Muscle of leg (tissue), 16 donors: ENCODE data around the gene ZBTB24. TPM values are rescaled to one million over a fixed set of nuclear protein-coding genes. Genes with fewer than 3 reads are reported as not detected.
"Not testable (repeated sequence)": the region's sequence is repeated elsewhere in the genome, so short reads cannot be mapped to it uniquely, and the experiment has no call there.

Experiments used
- DNase-seq: peaks from one replicate; pipeline ENCODE4 v3.0.0; 2013
- H3K27ac ChIP-seq: one replicate; pipeline ENCODE4 v1.5.1; 2013; ENCODE audit warnings: mild to moderate bottlenecking, low read length, control low read depth
- H3K27me3 ChIP-seq: one replicate; pipeline ENCODE4 v1.6.1; 2013; ENCODE audit warnings: low read length; ENCODE audit not compliant: control insufficient read depth, insufficient read depth
- H3K36me3 ChIP-seq: one replicate; pipeline ENCODE4 v1.6.1; 2013; ENCODE audit warnings: low read length; ENCODE audit not compliant: control insufficient read depth, insufficient read depth
- H3K4me1 ChIP-seq: one replicate; pipeline ENCODE4 v1.6.1; 2013; ENCODE audit warnings: low read length; ENCODE audit not compliant: control insufficient read depth, insufficient read depth
- H3K4me3 ChIP-seq: one replicate; pipeline ENCODE4 v1.5.1; 2013; ENCODE audit warnings: low read length, control low read depth
- H3K9me3 ChIP-seq: replicated peaks from 2 replicates; pipeline ENCODE4 v1.6.1; 2013; ENCODE audit warnings: low read depth, low read length; ENCODE audit not compliant: control insufficient read depth
- WGBS: methylation state at CpG from one replicate; pipeline ENCODE4 v1.1.5; 2013; ENCODE audit warnings: missing lambda C conversion rate; ENCODE audit not compliant: insufficient coverage; 5-methylcytosine and 5-hydroxymethylcytosine counted together
- long read RNA-seq, 11 donors: transcript quantifications; one replicate each; lab custom pipeline, GENCODE V29; 2026
- polyA plus RNA-seq, 8 donors: library from polyadenylated mRNA; unstranded; fragments of 120-200 nt; gene quantifications; one replicate each; pipeline versions ENCODE4 v1.2.1 to v1.2.3, GENCODE V29; 2013; ENCODE audit warnings: inconsistent platforms in 1 of 8, low replicate concordance in 1 of 8; ENCODE audit not compliant: insufficient read length in 8 of 8, insufficient read depth in 1 of 8
- total RNA-seq: library from RNA; stranded (reverse); fragments of 120-200 nt; gene quantifications from one replicate; pipeline ENCODE4 v1.2.4, GENCODE V29; 2013

Gene ZBTB24
- 5.2 TPM for total RNA-seq
- 1 to 10 TPM; 4.4 to 6.2 (median 4.8) TPM for polyA plus RNA-seq
- long read RNA-seq, donor 1 = 0 reads
- long read RNA-seq, donor 2 = 0 reads
- long read RNA-seq, donor 3, full-length matches to known transcripts = 2 of 2 reads
- long read RNA-seq, donor 3, partial matches to known transcripts = 0 of 2 reads
- long read RNA-seq, donor 3, other reads (novel, unspliced or antisense) = 0 of 2 reads
- long read RNA-seq, donor 4, full-length matches to known transcripts = 1 of 1 reads
- long read RNA-seq, donor 4, partial matches to known transcripts = 0 of 1 reads
- long read RNA-seq, donor 4, other reads (novel, unspliced or antisense) = 0 of 1 reads
- long read RNA-seq, donor 5, full-length matches to known transcripts = 1 of 1 reads
- long read RNA-seq, donor 5, partial matches to known transcripts = 0 of 1 reads
- long read RNA-seq, donor 5, other reads (novel, unspliced or antisense) = 0 of 1 reads
- long read RNA-seq, donor 6 = 0 reads
- long read RNA-seq, donor 7, full-length matches to known transcripts = 2 of 2 reads
- long read RNA-seq, donor 7, partial matches to known transcripts = 0 of 2 reads
- long read RNA-seq, donor 7, other reads (novel, unspliced or antisense) = 0 of 2 reads
- long read RNA-seq, donor 8 = 0 reads
- long read RNA-seq, donor 9 = 0 reads
- long read RNA-seq, donor 10, full-length matches to known transcripts = 1 of 1 reads
- long read RNA-seq, donor 10, partial matches to known transcripts = 0 of 1 reads
- long read RNA-seq, donor 10, other reads (novel, unspliced or antisense) = 0 of 1 reads
- long read RNA-seq, donor 11, full-length matches to known transcripts = 1 of 1 reads
- long read RNA-seq, donor 11, partial matches to known transcripts = 0 of 1 reads
- long read RNA-seq, donor 11, other reads (novel, unspliced or antisense) = 0 of 1 reads

DNA sequence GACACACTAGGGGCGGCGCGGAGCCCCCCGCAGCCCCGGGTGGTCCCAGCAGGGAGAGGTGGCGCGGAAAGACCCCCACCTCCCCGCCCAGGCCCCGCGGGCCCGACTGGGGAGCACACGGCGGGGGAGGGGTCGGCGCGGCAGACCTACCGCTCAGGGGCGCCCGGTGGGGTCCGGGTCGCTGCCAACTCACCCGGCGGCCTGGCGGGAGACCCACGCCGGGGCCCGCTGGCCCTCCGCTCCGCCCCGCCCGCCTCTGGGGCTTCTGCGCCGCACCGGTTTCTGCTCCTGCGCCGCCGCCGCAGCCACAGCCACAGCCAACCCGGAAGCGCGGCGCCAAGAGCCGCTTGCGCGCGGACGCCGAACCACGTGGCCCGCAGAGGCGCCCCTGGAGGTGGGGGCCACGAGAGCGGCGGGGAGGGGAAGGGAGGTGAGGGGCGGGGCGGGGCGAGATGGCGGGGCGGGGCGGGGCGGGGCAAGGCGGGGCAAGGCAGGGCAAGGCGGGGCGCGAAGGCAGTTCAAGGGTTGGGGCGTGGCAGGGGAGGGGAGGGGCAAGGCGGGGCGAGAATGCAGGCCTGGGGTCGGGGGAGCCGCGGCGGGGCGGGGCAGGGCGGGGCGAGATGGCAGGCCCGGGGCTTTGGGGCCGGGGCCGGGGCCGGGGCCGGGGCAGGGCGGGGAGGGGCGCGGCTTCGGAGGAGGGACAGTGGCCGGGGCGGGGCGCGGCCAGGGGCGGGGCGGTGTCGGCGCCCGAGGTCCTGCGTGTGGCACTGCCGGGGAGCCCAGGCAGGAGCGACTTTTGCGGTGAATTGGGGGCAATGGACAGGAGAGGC lies at the start of gene ZBTB24:
Gene ZBTB24, minus strand, starts transcription at position 315 of the 830 bp plus-strand sequence. CDS start 1,193 bp downstream, outside the sequence.
- H3K27ac ChIP-seq = peak within 1 kb of the TSS; percentile 64
- under 1% methylated on average over 38 of the region's 97 CpGs for WGBS
- peaks cover 18% of the 10 kb centered on the region for H3K4me1 ChIP-seq
- peaks cover 19% of the 10 kb centered on the region for H3K36me3 ChIP-seq
- no peaks in the 10 kb centered on the region for H3K27me3 ChIP-seq
- peak; percentile 95 for DNase-seq
- H3K9me3 ChIP-seq = no peaks in the 10 kb centered on the region
- peak within 1 kb of the TSS; percentile 62 for H3K4me3 ChIP-seq

DNA sequence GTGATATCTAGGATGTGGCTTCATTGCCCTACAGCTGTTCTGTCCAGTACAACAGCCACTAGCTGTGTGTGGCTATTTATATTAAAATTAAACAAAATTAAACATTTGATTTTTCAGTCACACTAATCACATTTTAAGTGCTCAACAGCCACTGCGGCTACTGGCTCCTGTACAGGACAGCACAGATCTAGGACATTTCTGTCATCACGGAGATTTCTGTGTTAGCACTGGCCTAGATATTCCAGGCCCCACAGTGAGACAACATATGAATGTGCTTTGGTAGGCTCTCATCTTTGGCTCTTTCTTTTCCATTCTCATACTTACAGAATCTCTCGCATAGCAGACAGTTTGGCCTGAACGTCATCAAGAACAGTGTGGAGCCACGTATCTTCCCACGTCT lies 48.4 kb upstream of the ZBTB24 start:
- Histone ChIP-seq H3K27ac (no peak overlapping the region), H3K27me3 (no peaks in the 10 kb centered on the region), H3K4me3 (no peak overlapping the region), H3K9me3 (no peaks in the 10 kb centered on the region), H3K36me3 (no peaks in the 10 kb centered on the region), H3K4me1 (no peaks in the 10 kb centered on the region)
- no peak for DNase-seq
- WGBS = 100% methylated on average over 2 of the region's 6 CpGs

DNA sequence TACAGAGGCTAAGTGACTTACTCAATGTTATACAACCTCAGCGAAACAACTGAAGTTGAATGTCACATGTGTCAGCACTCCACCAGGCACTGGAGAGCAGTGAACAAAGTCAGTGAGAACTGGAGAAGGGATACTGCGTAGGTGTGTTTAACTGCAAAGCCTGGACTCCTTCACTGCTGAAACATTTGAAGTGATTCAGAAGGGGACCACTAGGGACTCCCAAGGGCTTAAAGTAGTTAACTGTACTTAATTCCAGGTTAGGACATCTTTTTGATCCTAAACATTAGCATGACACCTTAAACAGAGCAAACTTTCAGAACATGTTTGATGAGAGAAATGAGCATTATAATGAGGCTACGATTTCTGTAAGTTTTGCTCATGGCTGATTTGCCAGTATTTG lies 45.0 kb upstream of the ZBTB24 start:
- peaks cover 2% of the 10 kb centered on the region for H3K9me3 ChIP-seq
- no peak overlapping the region for H3K4me3 ChIP-seq
- no peak for DNase-seq
- H3K27ac ChIP-seq = no peak overlapping the region
- H3K4me1 ChIP-seq = no peaks in the 10 kb centered on the region
- no peaks in the 10 kb centered on the region for H3K36me3 ChIP-seq
- no peaks in the 10 kb centered on the region for H3K27me3 ChIP-seq
- WGBS = 80% methylated on average over 1 of the region's 3 CpGs

DNA sequence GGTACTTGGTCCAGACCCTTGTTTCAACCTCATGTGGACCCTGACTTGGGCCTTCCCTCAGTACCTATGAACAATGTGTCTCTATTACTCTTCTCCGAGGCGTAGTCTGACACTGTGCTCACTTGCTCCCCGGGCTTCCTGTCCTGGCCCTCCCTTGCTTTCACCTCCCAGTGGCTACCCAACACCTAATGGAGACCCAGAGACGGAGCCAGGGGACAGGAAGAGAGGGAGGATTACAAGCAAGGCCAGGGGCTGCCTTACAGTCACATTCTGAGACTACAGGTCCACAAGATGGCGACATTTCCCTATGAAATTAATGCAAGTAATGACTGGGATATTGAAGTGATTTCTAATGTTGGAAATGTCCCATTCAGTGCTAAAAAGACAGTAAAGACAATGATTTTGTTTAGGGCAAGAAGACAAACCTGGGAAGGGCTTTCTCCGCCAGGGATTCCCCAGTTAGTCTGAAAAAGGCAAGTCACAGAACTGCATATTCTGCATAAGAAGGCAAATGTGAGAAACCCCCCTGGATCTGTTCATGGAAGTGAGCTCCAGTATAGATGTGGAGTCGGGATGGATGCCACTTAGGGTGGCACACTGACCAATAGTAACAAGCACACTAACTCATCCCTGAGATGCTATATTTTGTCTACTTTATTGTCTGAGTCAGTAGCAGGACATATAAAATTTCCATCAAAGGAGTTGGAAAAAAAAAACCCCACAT lies 44.0 kb upstream of the ZBTB24 start:
- no peak overlapping the region for H3K4me3 ChIP-seq
- no peaks in the 10 kb centered on the region for H3K36me3 ChIP-seq
- WGBS = 40% methylated on average over 2 of the region's 7 CpGs
- DNase-seq = peak; percentile 80
- H3K27ac ChIP-seq = no peak overlapping the region
- H3K9me3 ChIP-seq = peaks cover 2% of the 10 kb centered on the region
- no peaks in the 10 kb centered on the region for H3K27me3 ChIP-seq
- no peaks in the 10 kb centered on the region for H3K4me1 ChIP-seq

DNA sequence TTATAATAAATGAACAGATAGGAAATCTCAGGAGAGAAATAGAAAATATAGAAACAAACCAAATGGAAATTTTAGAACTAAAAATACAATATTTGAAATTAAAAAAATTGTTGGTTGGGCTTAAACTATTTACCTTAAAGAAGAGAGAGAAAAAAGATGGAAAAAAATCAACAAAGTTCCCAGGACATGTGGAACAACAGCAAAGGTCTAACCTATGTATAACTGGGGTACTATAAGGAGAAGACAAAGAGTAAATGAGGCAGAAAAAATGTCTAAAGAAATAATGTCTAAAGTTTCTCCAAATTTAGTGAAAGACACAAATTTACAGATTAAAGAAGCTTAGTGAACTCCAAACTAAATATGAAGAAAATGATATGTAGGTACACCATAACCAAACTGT lies 41.1 kb upstream of the ZBTB24 start:
- Histone ChIP-seq H3K9me3 (peaks cover 2% of the 10 kb centered on the region), H3K36me3 (no peaks in the 10 kb centered on the region), H3K4me1 (no peaks in the 10 kb centered on the region), H3K4me3 (no peak overlapping the region), H3K27ac (no peak overlapping the region), H3K27me3 (no peaks in the 10 kb centered on the region)
- no peak for DNase-seq

DNA sequence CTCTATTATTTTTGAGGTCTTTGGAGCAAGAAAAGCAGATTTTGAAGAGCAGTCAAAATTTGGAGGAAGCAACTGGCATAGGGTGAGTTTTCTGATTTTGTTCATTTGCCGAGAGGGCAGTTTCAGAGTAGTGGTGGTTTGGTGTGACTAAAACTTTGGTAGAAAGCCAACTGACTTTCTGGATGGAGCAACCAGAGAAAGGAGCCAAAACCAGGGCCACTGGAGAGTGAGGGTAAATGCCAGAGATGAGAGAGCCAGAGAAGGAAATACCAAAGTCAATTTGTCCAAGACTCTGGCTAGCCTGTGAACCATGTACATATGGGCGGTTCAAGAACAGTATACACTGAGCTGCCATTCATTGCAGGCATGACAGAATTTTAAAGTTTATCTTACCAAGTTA lies 40.5 kb upstream of the ZBTB24 start:
- Histone ChIP-seq H3K4me1 (no peaks in the 10 kb centered on the region), H3K27me3 (no peaks in the 10 kb centered on the region), H3K9me3 (peaks cover 2% of the 10 kb centered on the region), H3K36me3 (no peaks in the 10 kb centered on the region), H3K27ac (no peak overlapping the region), H3K4me3 (no peak overlapping the region)
- DNase-seq = no peak
- WGBS = 100% methylated on average over 1 of the region's 2 CpGs

DNA sequence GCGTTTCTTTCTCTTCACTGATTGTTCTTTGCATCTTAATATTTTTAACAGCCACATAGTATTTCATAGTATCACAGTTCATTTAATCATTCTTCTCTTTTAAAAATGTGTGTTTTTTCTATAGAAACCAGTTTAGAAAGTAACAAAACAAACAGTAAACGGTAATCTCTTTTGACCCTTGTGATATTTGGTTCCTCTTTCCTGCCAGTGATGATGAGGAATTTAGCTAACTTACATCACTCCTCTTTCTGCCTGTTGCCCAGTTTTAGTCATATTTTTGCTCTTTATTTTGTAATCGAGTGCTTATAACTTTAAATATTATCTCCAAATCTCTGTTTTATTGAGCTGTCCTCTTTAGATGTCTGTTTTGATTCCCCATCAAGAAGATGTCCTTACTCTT lies 38.1 kb upstream of the ZBTB24 start:
- WGBS = no CpG with 5 or more reads among the region's 3 CpGs
- DNase-seq = no peak
- Histone ChIP-seq H3K4me3 (no peak overlapping the region), H3K36me3 (no peaks in the 10 kb centered on the region), H3K27me3 (no peaks in the 10 kb centered on the region), H3K4me1 (no peaks in the 10 kb centered on the region), H3K9me3 (peaks cover 2% of the 10 kb centered on the region), H3K27ac (no peak overlapping the region)

DNA sequence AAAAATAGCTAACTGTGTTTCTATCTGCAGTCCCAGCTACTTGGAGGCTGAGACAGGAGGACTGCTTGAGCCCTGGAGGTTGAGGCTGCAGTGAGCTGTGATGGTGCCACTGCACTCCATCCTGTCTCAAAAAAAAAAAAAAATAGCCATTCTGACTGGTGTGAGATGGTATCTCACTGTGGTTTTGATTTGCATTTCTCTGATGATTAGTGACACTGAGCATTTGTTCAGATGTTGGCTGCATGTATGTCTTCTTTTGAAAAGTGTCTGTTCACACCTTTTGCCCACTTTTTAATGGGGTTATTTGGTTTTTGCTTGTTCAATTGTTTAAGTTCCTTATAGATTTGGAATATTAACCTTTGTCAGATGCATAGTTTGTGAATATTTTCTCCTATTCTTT lies 36.6 kb upstream of the ZBTB24 start:
- not testable (repeated sequence) for H3K27ac ChIP-seq, H3K4me3 ChIP-seq, H3K9me3 ChIP-seq, H3K4me1 ChIP-seq, H3K27me3 ChIP-seq, H3K36me3 ChIP-seq, DNase-seq

DNA sequence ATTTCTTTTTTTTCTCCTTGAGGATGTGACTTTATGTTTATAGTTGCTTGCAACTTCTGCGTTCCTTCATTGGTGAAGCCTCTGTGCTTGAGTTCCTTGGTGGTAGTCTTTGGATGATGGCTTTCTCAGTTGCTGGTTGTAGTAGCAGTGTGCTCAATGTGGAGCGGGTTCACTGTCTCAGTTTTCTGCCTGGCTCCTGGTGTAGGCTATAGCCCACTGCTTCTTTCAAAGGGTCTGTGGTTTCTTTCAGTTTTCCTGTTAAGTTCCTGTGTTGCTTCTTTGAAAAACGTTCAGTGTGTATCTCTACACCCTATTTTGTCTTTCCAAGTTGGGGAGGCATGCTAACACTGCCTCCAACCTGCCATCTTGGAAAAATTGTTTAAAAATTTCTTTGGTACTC lies 33.9 kb upstream of the ZBTB24 start:
- Histone ChIP-seq H3K27ac (no peak overlapping the region), H3K4me1 (no peaks in the 10 kb centered on the region), H3K27me3 (no peaks in the 10 kb centered on the region), H3K4me3 (no peak overlapping the region), H3K9me3 (no peaks in the 10 kb centered on the region), H3K36me3 (no peaks in the 10 kb centered on the region)
- WGBS = no CpG with 5 or more reads among the region's 3 CpGs
- no peak for DNase-seq
